ENCODE measurements around the gene ADA. TPM values are rescaled to one million over a fixed set of nuclear protein-coding genes. Genes with fewer than 3 reads are reported as not detected.
A peak's percentile ranks its signal among the peaks of the same experiment; 100 is the strongest.

The ADA gene
- total RNA-seq, 6 donors from 2014 or later: 5.0 to 9.4 (median 7.2) TPM

- ATAC-seq (ENCODE audit: low FRiP score in 2 of 2): peak in 1 of 2 donors; percentile 22
- DNase-seq: peak in 1 of 2 donors; percentile 31
These were observed 32.8 kb upstream of the ADA start for GRCh38 chr20:44684047-44684967.

GRCh38 chr20:44683263-44684046, 32.0 kb upstream of the ADA start:
- Histone ChIP-seq H3K27ac (no peak overlapping the region), H3K27me3 (no peaks in the 10 kb centered on the region), H3K4me1 (peaks cover 10 to 11% (median 10%) of the 10 kb centered on the region in 4 donors), H3K9me3 (no peaks in the 10 kb centered on the region), H3K4me3 (no peak overlapping the region), H3K36me3 (no peaks in the 10 kb centered on the region)
- WGBS, 2 donors: 38 to 64% methylated on average over 8 to 10 of the region's 10 CpGs
- TF ChIP-seq CTCF (IDR thresholded peaks at IDR 0.05): peak; percentile 34 to 72 (median 42)
- TF ChIP-seq POLR2AphosphoS5 (IDR thresholded peaks at IDR 0.05): no peak
- ATAC-seq (ENCODE audit: low FRiP score in 2 of 2): peak; percentile 51 to 74
- peak in 1 of 2 donors; percentile 37 for DNase-seq

More at GRCh38 chr20:44684047-44684967, 32.8 kb upstream of the ADA start:
- Histone ChIP-seq H3K27ac (no peak overlapping the region), H3K27me3 (no peaks in the 10 kb centered on the region), H3K9me3 (no peaks in the 10 kb centered on the region), H3K4me1 (peaks cover 10 to 11% (median 10%) of the 10 kb centered on the region in 4 donors), H3K4me3 (no peak overlapping the region), H3K36me3 (no peaks in the 10 kb centered on the region)
- WGBS, 2 donors: 71 to 87% methylated on average over 5 to 6 of the region's 6 CpGs
- TF ChIP-seq CTCF (IDR thresholded peaks at IDR 0.05) (no peak), EP300 (IDR thresholded peaks at IDR 0.05) (no peak), POLR2A (IDR thresholded peaks at IDR 0.05) (no peak), POLR2AphosphoS5 (IDR thresholded peaks at IDR 0.05) (no peak)

- Histone ChIP-seq H3K27ac (no peak overlapping the region), H3K4me1 (peaks cover 10 to 11% (median 10%) of the 10 kb centered on the region in 4 donors), H3K4me3 (no peak overlapping the region), H3K27me3 (no peaks in the 10 kb centered on the region), H3K36me3 (no peaks in the 10 kb centered on the region), H3K9me3 (no peaks in the 10 kb centered on the region)
- DNase-seq: no peak
- WGBS, 2 donors: 86 to 94% methylated on average over 6 to 11 of the region's 11 CpGs
- ATAC-seq (ENCODE audit: low FRiP score in 2 of 2): no peak
- TF ChIP-seq CTCF (IDR thresholded peaks at IDR 0.05) (no peak), EP300 (IDR thresholded peaks at IDR 0.05) (no peak), POLR2AphosphoS5 (IDR thresholded peaks at IDR 0.05) (no peak), POLR2A (IDR thresholded peaks at IDR 0.05) (no peak)
These were observed 30.5 kb upstream of the ADA start for GRCh38 chr20:44681796-44682566.

- Histone ChIP-seq H3K9me3 (no peaks in the 10 kb centered on the region), H3K4me1 (no peaks in the 10 kb centered on the region), H3K36me3 (no peaks in the 10 kb centered on the region), H3K27ac (no peak overlapping the region), H3K4me3 (no peak overlapping the region), H3K27me3 (no peaks in the 10 kb centered on the region)
- DNase-seq: no peak
- no peak for ATAC-seq (ENCODE audit: low FRiP score in 2 of 2)
- 89 to 90% methylated on average over 12 of the region's 12 CpGs for WGBS, 2 donors
- TF ChIP-seq POLR2AphosphoS5 (IDR thresholded peaks at IDR 0.05): no peak
- TF ChIP-seq POLR2A (IDR thresholded peaks at IDR 0.05): no peak
- TF ChIP-seq EP300 (IDR thresholded peaks at IDR 0.05): no peak
- TF ChIP-seq CTCF (IDR thresholded peaks at IDR 0.05): no peak
These were observed 27.6 kb upstream of the ADA start for GRCh38 chr20:44678990-44679611.
